ENCODE data around the gene CFAP97D2. TPM values are rescaled to one million over a fixed set of nuclear protein-coding genes. Genes with fewer than 3 reads are reported as not detected.
"Not testable (repeated sequence)": the region's sequence is repeated elsewhere in the genome, so short reads cannot be mapped to it uniquely, and the experiment has no call there.

Gene CFAP97D2
- polyA plus RNA-seq, 1 donor: not detected

DNA sequence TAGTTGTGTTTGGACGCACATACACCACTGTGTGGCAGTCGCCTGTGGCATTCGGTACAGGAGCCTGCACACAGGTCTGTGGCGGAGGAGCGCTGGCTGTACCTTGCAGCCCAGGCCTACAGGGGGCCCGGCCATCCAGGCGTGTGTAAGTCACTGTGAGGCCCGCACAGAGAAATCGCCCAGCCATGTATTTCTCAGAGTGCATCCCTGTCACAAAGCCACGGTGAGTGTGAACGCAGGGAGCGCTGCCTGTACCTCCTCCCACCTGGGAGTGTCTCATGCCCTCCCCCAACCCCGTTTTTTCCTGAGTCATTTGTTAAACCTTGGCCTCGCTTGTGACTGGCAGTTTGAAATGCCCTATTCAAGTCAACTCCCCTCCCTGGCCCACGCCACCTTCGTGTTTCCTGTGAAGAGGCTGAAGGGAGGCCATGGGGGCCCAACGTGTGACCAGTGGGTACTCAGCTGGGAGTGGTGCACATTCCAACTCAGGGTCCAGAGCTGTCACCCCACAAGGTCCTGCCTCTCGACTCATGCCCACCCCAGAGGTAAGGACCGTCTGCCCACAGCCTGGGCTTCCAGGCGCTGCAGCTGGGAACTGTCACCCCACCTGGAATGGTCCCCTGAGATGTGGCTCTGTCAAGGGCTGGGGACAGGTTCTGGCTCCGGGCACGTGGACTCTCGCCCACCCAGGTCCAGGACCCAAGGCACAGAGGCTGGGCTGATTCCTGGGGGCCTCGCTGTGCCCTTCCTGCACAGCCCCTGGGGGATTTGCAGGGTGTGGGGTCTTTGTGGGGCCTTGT lies 35.1 kb upstream of the CFAP97D2 start:
- DNase-seq (ENCODE audit: low read depth): no peak

DNA sequence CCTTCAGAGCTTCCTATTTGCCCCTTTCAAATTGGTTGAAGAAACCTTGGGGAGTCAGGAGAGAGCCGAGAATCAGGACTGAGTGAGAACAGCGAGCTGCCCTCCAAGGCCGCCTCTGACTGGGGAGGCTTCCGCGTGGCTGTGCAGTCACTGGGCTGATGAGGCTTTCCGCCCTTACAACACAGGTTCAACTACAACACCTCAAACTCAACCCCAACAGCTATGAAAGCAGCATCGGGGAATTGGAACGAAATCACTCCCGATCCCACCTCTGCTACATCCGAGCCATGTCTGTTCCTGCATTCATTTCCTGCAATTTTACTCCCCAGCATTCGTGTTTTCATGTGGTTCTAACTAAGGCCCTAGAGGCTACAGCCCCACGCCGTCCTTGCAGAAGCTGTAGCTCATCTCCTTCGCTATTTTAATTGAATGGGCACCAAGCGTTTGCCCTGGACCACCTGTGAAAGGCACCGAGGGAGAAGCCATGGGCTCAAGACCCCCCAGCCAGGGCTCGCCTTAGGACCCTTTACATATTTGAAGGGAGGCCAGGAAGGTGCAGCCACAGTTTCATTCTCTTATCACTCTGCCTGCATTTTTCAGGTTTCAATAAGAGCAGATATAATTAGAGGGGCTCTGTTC lies 34.3 kb upstream of the CFAP97D2 start:
- DNase-seq (ENCODE audit: low read depth): no peak

- DNase-seq (ENCODE audit: low read depth): no peak
These were observed 33.8 kb upstream of the CFAP97D2 start for GRCh38 chr13:114145256-114145655.

DNA sequence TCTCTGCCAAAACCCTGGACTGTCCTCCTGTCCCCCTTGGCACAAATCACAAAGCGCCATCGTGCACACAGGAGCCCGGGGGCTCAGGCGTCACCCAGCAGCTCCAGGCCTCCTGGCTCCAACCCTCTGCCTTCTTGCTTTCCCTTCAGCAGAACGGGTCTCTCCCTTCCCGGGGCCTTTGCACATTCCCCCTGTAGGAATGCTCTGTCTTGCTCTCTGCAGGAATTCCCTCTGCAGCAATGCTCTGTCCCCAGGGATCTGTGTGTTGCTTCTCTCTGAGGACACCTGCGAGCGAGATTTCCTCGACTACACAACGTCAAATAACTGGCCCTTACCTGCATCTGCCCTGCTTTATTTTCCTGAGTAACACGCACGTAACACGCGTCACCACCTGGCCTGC lies 33.3 kb upstream of the CFAP97D2 start:
- no peak for DNase-seq (ENCODE audit: low read depth)

DNA sequence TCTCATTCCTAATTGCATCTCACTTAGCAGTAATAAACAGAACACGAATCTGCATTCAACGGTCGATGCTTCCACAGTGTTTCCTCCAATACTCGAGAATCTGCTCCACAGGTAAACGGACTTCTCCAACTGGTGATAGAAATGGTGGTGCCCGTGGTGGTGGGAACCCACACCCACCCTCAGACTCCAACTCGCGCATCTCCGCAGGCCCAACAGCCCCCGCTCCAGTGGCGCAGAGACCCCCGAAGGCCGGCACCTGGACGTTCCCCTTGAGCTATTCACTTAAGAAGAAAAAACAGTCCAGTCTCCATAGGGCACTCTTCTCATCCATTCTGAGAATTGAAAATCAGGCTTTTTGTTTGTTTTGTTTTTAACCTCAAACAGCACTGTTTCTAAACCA lies 32.9 kb upstream of the CFAP97D2 start:
- DNase-seq (ENCODE audit: low read depth): no peak

- no peak for DNase-seq (ENCODE audit: low read depth)
These were observed 32.4 kb upstream of the CFAP97D2 start for GRCh38 chr13:114146629-114147028.

GRCh38 chr13:114147803-114148520 lies 31.1 kb upstream of the CFAP97D2 start:
- DNase-seq (ENCODE audit: low read depth): no peak

GRCh38 chr13:114148521-114148855 lies 30.6 kb upstream of the CFAP97D2 start:
- DNase-seq (ENCODE audit: low read depth): no peak

- not testable (repeated sequence) for DNase-seq (ENCODE audit: low read depth)
These were observed 30.2 kb upstream of the CFAP97D2 start for GRCh38 chr13:114148886-114149285.

GRCh38 chr13:114149774-114150740 lies 29.0 kb upstream of the CFAP97D2 start:
- DNase-seq (ENCODE audit: low read depth): no peak

DNA sequence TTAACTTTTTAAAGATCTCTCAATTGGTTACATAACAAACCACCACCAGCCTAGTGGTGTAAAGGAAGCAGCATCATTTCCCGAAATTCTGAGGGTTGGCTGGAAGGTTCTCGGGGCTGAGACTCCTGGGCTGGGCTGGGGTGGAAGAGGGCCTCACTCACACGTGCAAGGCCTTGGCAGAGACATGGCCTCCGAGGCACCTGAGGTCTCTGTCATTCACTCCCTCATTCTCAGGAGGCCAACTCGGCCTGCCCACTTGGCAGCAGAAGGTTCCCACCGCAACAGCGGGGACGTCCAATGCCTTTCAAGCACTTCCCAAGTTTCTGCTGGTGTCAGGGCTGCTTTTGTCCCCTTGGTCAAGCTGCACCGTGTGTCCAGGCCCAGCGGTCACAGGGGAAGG lies 28.0 kb upstream of the CFAP97D2 start:
- no peak for DNase-seq (ENCODE audit: low read depth)

DNA sequence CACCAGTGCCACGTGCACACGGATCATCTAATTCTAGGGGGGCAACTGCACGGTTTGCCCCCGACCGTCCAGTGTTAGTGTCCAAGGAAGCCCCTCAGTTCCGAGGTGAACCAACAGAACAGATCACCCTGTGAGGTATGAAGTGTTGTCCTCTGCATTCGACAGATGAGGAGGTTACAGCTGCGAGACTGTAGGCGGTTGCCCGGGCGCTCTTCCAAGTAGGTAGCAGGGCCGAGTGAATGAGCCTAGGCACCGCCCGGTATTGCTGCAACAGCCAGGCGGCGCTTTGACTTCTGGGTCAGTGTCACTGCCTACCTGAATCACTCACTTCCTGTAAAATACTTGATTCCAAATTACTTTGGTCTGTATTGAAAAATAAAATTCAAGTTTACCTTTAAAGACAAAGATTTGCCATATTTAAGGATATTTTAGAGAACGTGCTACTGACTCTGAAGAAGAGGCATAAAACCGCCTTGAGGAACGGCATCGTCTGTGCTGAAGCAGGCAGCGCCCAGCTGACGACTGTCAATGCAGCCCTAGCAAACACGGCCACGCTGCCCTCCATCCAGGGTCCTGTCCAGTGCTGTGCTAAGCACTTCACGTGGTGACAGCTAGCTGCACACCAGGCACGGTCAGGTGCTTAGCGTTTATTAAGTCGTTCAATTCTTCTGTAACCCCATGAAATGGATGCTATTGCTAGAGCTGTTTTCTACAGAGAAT lies 27.3 kb upstream of the CFAP97D2 start:
- DNase-seq (ENCODE audit: low read depth): no peak

GRCh38 chr13:114152285-114152645 lies 26.8 kb upstream of the CFAP97D2 start:
- DNase-seq (ENCODE audit: low read depth): no peak

DNA sequence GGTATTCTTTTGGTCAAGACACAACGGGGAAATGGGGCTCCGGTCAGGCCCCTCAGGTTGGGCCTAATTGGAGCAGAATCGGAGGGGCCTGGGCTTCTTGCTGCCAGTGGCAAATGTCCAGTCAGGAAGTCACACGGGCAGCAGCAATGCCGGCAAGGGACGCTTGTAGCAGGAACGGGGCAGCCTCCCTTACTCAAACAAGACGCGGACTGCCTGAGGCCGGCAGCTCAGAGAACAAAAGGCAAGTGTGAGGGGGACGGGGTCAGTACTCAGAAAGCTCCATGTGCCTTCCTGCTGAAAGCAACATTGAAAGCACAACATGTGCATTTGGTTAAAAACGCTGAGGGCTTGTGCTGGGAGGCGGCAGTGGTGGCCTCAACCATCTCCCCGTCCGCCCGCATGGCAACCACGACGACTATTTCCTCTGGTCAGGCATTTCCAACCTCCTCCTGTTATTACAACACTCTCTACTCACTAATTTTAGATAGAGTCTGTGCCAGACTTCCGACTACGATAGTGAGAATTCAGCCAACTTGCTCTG lies 26.2 kb upstream of the CFAP97D2 start:
- no peak for DNase-seq (ENCODE audit: low read depth)

GRCh38 chr13:114153485-114154080 lies 25.5 kb upstream of the CFAP97D2 start:
- DNase-seq (ENCODE audit: low read depth): no peak

GRCh38 chr13:114154476-114154875 lies 24.6 kb upstream of the CFAP97D2 start:
- no peak for DNase-seq (ENCODE audit: low read depth)

DNA sequence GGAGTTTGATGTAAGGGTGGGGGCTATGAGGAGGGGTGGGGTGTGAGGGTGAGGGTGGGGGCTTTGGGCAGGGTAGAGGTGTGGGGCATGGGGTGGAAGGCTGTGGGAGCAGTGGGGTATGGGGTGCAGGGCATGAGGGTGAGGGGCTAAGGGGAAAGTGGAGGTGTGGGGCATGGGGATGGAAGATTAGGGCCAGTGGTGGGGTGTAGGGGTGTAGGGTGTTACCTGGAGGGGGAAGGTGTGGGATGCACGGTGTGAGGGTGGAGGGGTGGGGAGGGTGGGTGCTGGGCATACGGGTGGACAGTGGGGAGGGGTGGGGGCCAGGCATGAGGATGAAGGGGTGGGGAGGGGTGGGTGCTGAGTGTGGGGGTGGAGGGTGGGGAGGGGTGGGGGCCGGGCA lies 23.7 kb upstream of the CFAP97D2 start:
- DNase-seq (ENCODE audit: low read depth): no peak

DNA sequence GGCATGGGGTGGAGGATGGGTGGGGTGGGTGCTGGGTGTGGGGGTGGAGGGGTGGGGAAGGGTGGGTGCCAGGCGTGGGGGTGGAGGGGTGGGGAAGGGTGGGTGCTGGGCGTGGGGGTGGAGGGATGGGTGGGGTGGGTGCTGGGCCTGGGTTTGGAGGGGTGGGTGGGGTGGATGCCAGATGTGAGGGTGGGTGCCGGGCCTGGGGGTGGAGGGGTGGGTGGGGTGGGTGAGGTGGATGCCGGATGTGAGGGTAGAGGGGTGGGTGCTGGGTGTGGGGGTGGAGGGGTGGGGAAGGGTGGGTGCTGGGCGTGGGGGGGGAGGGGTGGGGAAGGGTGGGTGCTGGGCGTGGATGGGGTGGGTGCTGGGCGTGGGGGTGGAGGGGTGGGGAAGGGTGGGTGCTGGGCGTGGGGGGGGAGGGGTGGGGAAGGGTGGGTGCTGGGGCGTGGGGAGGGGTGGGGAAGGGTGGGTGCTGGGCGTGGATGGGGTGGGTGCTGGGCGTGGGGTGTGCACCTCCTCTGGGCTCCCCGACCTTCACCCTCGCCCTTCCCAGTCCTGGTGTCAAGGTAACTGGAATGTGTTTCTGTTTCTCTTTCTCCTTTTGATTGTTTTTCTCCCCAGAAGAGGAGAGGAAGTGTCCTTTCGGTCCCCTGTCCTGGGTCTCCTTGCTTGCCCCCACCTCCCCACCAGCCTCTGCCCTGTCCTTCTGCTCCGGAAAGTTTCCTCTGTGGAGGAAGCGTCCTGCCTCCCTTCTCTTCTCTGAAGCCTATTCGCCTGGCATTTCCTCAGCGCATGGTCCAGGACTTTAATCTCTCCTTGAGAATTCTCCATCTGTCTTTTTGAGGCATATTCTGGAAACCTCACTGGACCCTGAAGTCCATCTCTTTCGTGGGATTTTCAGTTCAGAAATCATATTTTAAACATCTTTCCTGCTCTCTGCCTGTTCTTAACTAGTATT lies 22.9 kb upstream of the CFAP97D2 start:
- no peak for DNase-seq (ENCODE audit: low read depth)

GRCh38 chr13:114157869-114158495 lies 21.1 kb upstream of the CFAP97D2 start:
- no peak for DNase-seq (ENCODE audit: low read depth)
